Endodermal cell (in vitro differentiated cells): ENCODE data around the gene SPRED1. TPM values are rescaled to one million over a fixed set of nuclear protein-coding genes. Genes with fewer than 3 reads are reported as not detected.

Experiments used
- DNase-seq: peaks from one replicate; pipeline ENCODE4 v3.0.0-alpha.2; 2017
- H3K27ac ChIP-seq: 2 replicates; pipeline ENCODE4 v1.5.1; 2013; ENCODE audit warnings: mild to moderate bottlenecking, low read depth, low read length, moderate library complexity
- H3K27me3 ChIP-seq: 2 replicates; pipeline ENCODE4 v1.6.1; 2013; ENCODE audit warnings: mild to moderate bottlenecking, low read length, moderate library complexity; ENCODE audit not compliant: insufficient read depth, control insufficient read depth, poor library complexity, severe bottlenecking
- H3K36me3 ChIP-seq: 2 replicates; pipeline ENCODE4 v1.7.0; 2013; ENCODE audit warnings: mild to moderate bottlenecking, low read length, moderate library complexity; ENCODE audit not compliant: control insufficient read depth, insufficient read depth
- H3K4me1 ChIP-seq: one replicate; pipeline ENCODE4 v1.7.0; 2013; ENCODE audit warnings: low read length; ENCODE audit not compliant: control insufficient read depth, insufficient read depth
- H3K4me3 ChIP-seq: 2 replicates; pipeline ENCODE4 v1.5.1; 2013; ENCODE audit warnings: mild to moderate bottlenecking, low read length, moderate library complexity
- H3K9ac ChIP-seq: 2 replicates; pipeline ENCODE4 v1.6.1; 2013; ENCODE audit warnings: mild to moderate bottlenecking, low read length, moderate library complexity; ENCODE audit not compliant: poor library complexity, severe bottlenecking; ENCODE audit errors: extremely low read depth
- H3K9me3 ChIP-seq: 2 replicates; pipeline ENCODE4 v1.6.1; 2013; ENCODE audit warnings: mild to moderate bottlenecking, low read length, moderate library complexity; ENCODE audit not compliant: control insufficient read depth
- H3K27ac Mint-ChIP-seq: 2 replicates; pipeline ENCODE4 v1.8.0; 2020; ENCODE audit warnings: mixed read lengths
- H3K27me3 Mint-ChIP-seq: 2 replicates; pipeline ENCODE4 v1.8.0; 2021; ENCODE audit warnings: mild to moderate bottlenecking, mixed read lengths; ENCODE audit not compliant: insufficient read depth
- H3K36me3 Mint-ChIP-seq: 2 replicates; pipeline ENCODE4 v1.8.0; 2020; ENCODE audit warnings: low read depth, mixed read lengths
- H3K4me1 Mint-ChIP-seq: 2 replicates; pipeline ENCODE4 v1.8.0; 2020; ENCODE audit warnings: mixed read lengths
- H3K4me3 Mint-ChIP-seq: 2 replicates; pipeline ENCODE4 v1.8.0; 2020; ENCODE audit warnings: mild to moderate bottlenecking, moderate library complexity, mixed read lengths
- H3K9me3 Mint-ChIP-seq: 2 replicates; pipeline ENCODE4 v1.8.0; 2020; ENCODE audit warnings: mild to moderate bottlenecking, mixed read lengths
- WGBS, 2 experiments: methylation state at CpG; one replicate each; pipeline versions ENCODE4 v1.1.5 to v1.1.7; 2013; ENCODE audit warnings: missing lambda C conversion rate in 2 of 2, mixed read lengths in 1 of 2; ENCODE audit not compliant: insufficient coverage in 1 of 2, insufficient read length in 1 of 2; 5-methylcytosine and 5-hydroxymethylcytosine counted together
- total RNA-seq, 2 donors: library from RNA; stranded (reverse); fragmentation: NEBNext Ultra II Directional in 1 of 2; extraction: Animal tissue kit (Norgen Biotek cat#: 25700) in 1 of 2; gene quantifications; 2 replicates in 1 of 2; 3 replicates in 1 of 2; pipeline ENCODE4 v1.2.1, GENCODE V29; 2021
- TF ChIP-seq, protein P1 (sequence below): fragments of 200-600 bp; sonication (generic); conservative IDR thresholded peaks from 2 replicates; pipeline ENCODE4 v1.5.0; 2021; ENCODE audit warnings: antibody characterized with exemption, mild to moderate bottlenecking

Gene SPRED1
- total RNA-seq, 2 donors from 2014 or later: 50.8 to 61.7 TPM

DNA sequence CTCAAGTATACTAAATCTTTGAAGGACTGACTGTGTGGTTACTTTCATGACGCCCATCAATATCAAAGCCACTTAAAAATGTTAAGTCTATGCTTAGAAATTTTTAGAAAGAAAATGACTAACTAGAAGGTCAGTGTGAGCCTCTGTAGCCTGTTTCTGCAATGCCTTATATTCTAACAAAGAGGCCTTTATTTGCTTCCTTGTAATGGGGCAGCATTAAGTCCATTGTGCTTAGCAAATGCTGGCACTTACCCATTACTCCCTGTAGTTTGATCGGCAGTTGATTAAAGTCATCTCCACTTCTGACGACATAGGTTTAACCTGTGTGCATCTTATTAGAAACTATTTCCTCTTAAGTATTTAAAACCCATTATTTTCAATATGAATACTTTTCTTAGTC, 109.7 kb downstream of the SPRED1 start:
- no peak overlapping the region for H3K4me3 Mint-ChIP-seq
- H3K9me3 ChIP-seq: no peaks in the 10 kb centered on the region
- no peak overlapping the region for H3K27ac Mint-ChIP-seq
- no peaks in the 10 kb centered on the region for H3K4me1 ChIP-seq
- 89 to 94% methylated on average over 2 to 3 of the region's 3 CpGs for WGBS, 2 experiments
- H3K4me1 Mint-ChIP-seq: no peaks in the 10 kb centered on the region
- no peaks in the 10 kb centered on the region for H3K36me3 Mint-ChIP-seq
- H3K27me3 Mint-ChIP-seq: no peaks in the 10 kb centered on the region
- TF ChIP-seq, protein P1, sequence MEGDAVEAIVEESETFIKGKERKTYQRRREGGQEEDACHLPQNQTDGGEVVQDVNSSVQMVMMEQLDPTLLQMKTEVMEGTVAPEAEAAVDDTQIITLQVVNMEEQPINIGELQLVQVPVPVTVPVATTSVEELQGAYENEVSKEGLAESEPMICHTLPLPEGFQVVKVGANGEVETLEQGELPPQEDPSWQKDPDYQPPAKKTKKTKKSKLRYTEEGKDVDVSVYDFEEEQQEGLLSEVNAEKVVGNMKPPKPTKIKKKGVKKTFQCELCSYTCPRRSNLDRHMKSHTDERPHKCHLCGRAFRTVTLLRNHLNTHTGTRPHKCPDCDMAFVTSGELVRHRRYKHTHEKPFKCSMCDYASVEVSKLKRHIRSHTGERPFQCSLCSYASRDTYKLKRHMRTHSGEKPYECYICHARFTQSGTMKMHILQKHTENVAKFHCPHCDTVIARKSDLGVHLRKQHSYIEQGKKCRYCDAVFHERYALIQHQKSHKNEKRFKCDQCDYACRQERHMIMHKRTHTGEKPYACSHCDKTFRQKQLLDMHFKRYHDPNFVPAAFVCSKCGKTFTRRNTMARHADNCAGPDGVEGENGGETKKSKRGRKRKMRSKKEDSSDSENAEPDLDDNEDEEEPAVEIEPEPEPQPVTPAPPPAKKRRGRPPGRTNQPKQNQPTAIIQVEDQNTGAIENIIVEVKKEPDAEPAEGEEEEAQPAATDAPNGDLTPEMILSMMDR: no peak
- DNase-seq: no peak
- H3K36me3 ChIP-seq: peaks cover 2% of the 10 kb centered on the region
- no peak overlapping the region for H3K9ac ChIP-seq
- no peaks in the 10 kb centered on the region for H3K27me3 ChIP-seq
- H3K9me3 Mint-ChIP-seq: peaks cover 3% of the 10 kb centered on the region
- no peak overlapping the region for H3K27ac ChIP-seq
- H3K4me3 ChIP-seq: no peak overlapping the region

DNA sequence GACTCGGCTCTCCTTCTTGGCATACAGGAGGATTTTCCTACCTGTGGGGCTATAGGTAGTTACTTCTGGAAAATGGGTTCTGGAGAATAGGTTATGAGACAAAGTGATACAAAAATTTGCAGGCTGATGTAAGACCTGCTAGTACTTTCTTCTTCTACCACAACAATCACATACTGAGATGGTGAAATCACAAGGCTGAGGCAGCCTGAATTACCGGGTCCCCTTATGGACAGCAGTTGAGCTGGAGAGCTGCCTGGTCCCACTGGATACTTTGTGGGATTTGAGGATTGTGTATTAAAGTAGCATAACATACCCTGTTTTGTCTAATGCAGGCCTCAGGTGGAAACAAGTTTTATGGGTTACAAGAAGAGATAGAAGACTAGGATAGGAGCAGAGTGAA, 114.8 kb downstream of the SPRED1 start:
- Mint-ChIP-seq H3K4me1 (peaks cover 2% of the 10 kb centered on the region), H3K27me3 (no peaks in the 10 kb centered on the region), H3K9me3 (peaks cover 3% of the 10 kb centered on the region), H3K27ac (no peak overlapping the region), H3K4me3 (no peak overlapping the region), H3K36me3 (no peaks in the 10 kb centered on the region)
- no peak for DNase-seq
- no peaks in the 10 kb centered on the region for H3K4me1 ChIP-seq
- TF ChIP-seq, protein P1: no peak
- 93% methylated on average over 2 of the region's 2 CpGs; no CpG with 5 or more reads in 1 of the 2 experiments for WGBS, 2 experiments
- no peaks in the 10 kb centered on the region for H3K9me3 ChIP-seq
- no peak overlapping the region for H3K9ac ChIP-seq
- no peaks in the 10 kb centered on the region for H3K36me3 ChIP-seq
- H3K27me3 ChIP-seq: no peaks in the 10 kb centered on the region
- no peak overlapping the region for H3K4me3 ChIP-seq
- no peak overlapping the region for H3K27ac ChIP-seq

DNA sequence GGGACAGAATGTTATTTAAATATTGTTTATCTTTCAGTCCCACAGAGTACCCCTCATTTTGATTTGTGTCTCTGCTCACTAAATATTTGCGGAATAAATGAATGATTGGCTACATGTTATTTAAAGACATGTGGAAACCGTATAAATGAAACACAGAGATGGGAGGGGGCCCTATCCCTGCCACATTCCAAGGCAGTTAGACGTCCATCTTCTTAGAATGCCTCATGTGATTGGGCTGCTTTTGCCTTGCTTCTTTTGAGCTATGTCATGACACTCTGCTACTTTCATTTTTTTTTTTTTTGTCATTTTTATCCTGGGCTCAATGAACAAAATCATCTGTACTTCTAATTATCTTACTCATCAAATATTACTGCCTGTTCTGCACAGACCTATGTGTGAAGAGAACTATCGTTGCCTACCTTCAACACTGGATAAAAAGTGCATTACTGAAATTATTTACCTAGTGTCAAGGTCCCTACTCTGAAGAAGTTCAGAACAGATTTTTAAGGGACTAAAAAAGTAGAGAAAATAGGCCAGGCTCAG, 117.4 kb downstream of the SPRED1 start:
- DNase-seq: no peak
- Histone ChIP-seq H3K9ac (no peak overlapping the region), H3K27ac (no peak overlapping the region), H3K36me3 (no peaks in the 10 kb centered on the region), H3K4me3 (no peak overlapping the region), H3K4me1 (no peaks in the 10 kb centered on the region), H3K27me3 (no peaks in the 10 kb centered on the region), H3K9me3 (no peaks in the 10 kb centered on the region)
- 68 to 85% methylated on average over 2 to 4 of the region's 4 CpGs for WGBS, 2 experiments
- peaks cover 9% of the 10 kb centered on the region for H3K4me1 Mint-ChIP-seq
- H3K9me3 Mint-ChIP-seq: no peaks in the 10 kb centered on the region
- H3K36me3 Mint-ChIP-seq: no peaks in the 10 kb centered on the region
- no peaks in the 10 kb centered on the region for H3K27me3 Mint-ChIP-seq
- TF ChIP-seq, protein P1: no peak
- H3K4me3 Mint-ChIP-seq: no peak overlapping the region
- no peak overlapping the region for H3K27ac Mint-ChIP-seq
